Mesenchymal stem cell (in vitro differentiated cells and primary cell): ENCODE data around the gene SYNRG.
"Not testable (repeated sequence)": the region's sequence is repeated elsewhere in the genome, so short reads cannot be mapped to it uniquely, and the experiment has no call there.

Experiments
- DNase-seq: peaks from one replicate; pipeline ENCODE4 v3.0.0-alpha.2; 2013
- H2AFZ ChIP-seq: one replicate; pipeline ENCODE4 v1.6.1; 2013; ENCODE audit warnings: low read depth, mild to moderate bottlenecking, control low read depth, inconsistent platforms, low read length, moderate library complexity
- H2AK5ac ChIP-seq: 2 replicates; pipeline ENCODE4 v1.6.1; 2013; ENCODE audit warnings: low read length, moderate library complexity, mild to moderate bottlenecking, inconsistent platforms; ENCODE audit not compliant: severe bottlenecking
- H2BK120ac ChIP-seq: one replicate; pipeline ENCODE4 v1.6.1; 2013; ENCODE audit warnings: low read depth, mild to moderate bottlenecking, inconsistent platforms, low read length, moderate library complexity
- H2BK12ac ChIP-seq, 2 experiments: one replicate each; pipeline ENCODE4 v1.6.1; 2013; ENCODE audit warnings: inconsistent platforms in 2 of 2, low read length in 2 of 2, mild to moderate bottlenecking in 2 of 2, moderate library complexity in 2 of 2, control low read depth in 1 of 2
- H2BK15ac ChIP-seq: one replicate; pipeline ENCODE4 v1.6.1; 2013; ENCODE audit warnings: mild to moderate bottlenecking, low read depth, inconsistent platforms; ENCODE audit not compliant: poor library complexity, severe bottlenecking
- H2BK5ac ChIP-seq: 2 replicates; pipeline ENCODE4 v1.6.1; 2013; ENCODE audit warnings: low read depth, mild to moderate bottlenecking, low read length, control low read depth, inconsistent platforms; ENCODE audit not compliant: poor library complexity, severe bottlenecking
- H3K14ac ChIP-seq, 2 experiments: one replicate each; pipeline ENCODE4 v1.6.1; 2013; ENCODE audit warnings: inconsistent platforms in 2 of 2, low read length in 2 of 2, control low read depth in 1 of 2, mild to moderate bottlenecking in 1 of 2, moderate library complexity in 1 of 2
- H3K18ac ChIP-seq, 2 experiments: one replicate each; pipeline ENCODE4 v1.6.1; 2013; ENCODE audit warnings: inconsistent platforms in 2 of 2, low read length in 2 of 2, control low read depth in 1 of 2, low read depth in 1 of 2, mild to moderate bottlenecking in 1 of 2
- H3K23ac ChIP-seq, 2 experiments: one replicate each; pipeline ENCODE4 v1.6.1; 2013; ENCODE audit warnings: inconsistent platforms in 2 of 2, low read length in 2 of 2, mild to moderate bottlenecking in 2 of 2, moderate library complexity in 2 of 2, control low read depth in 1 of 2
- H3K27ac ChIP-seq: 2 replicates; pipeline ENCODE4 v1.5.1; 2013; ENCODE audit warnings: mild to moderate bottlenecking, moderate library complexity, low read length, control low read depth, inconsistent platforms; ENCODE audit not compliant: poor library complexity, severe bottlenecking
- H3K27me3 ChIP-seq, 2 experiments: 2 replicates each; pipeline versions ENCODE4 v1.6.1 to v1.7.0; 2013; ENCODE audit warnings: low read length in 2 of 2, mild to moderate bottlenecking in 2 of 2, moderate library complexity in 2 of 2, control low read depth in 1 of 2, inconsistent platforms in 1 of 2; ENCODE audit not compliant: control insufficient read depth in 1 of 2, insufficient read depth in 1 of 2
- H3K36me3 ChIP-seq, 2 experiments: 2 replicates each; pipeline versions ENCODE4 v1.6.1 to v1.7.0; 2013; ENCODE audit warnings: low read length in 2 of 2, control low read depth in 1 of 2, inconsistent platforms in 1 of 2, low read depth in 1 of 2, mild to moderate bottlenecking in 1 of 2; ENCODE audit not compliant: insufficient read depth in 2 of 2, control insufficient read depth in 1 of 2
- H3K4ac ChIP-seq, 2 experiments: one replicate each; pipeline ENCODE4 v1.6.1; 2013; ENCODE audit warnings: inconsistent platforms in 2 of 2, low read length in 2 of 2, mild to moderate bottlenecking in 2 of 2, moderate library complexity in 2 of 2, control low read depth in 1 of 2, low read depth in 1 of 2
- H3K4me1 ChIP-seq: 2 replicates; pipeline ENCODE4 v1.6.1; 2013; ENCODE audit warnings: low read depth, low read length, control low read depth; ENCODE audit not compliant: control insufficient read depth, insufficient read depth
- H3K4me2 ChIP-seq: 2 replicates; pipeline ENCODE4 v1.6.1; 2013; ENCODE audit warnings: low read length, mild to moderate bottlenecking, inconsistent platforms; ENCODE audit not compliant: poor library complexity, severe bottlenecking
- H3K4me3 ChIP-seq, 2 experiments: 2 replicates each; pipeline versions ENCODE4 v1.5.1 to v1.7.0; 2013; ENCODE audit warnings: low read length in 2 of 2, mild to moderate bottlenecking in 2 of 2, control low read depth in 1 of 2, low read depth in 1 of 2; ENCODE audit not compliant: insufficient read depth in 1 of 2
- H3K79me1 ChIP-seq: replicated peaks from 2 replicates; pipeline ENCODE4 v1.6.1; 2013; ENCODE audit warnings: mild to moderate bottlenecking, control low read depth, low read length, inconsistent platforms; ENCODE audit not compliant: poor library complexity, severe bottlenecking
- H3K9ac ChIP-seq: 2 replicates; pipeline ENCODE4 v1.7.0; 2013; ENCODE audit warnings: mild to moderate bottlenecking, low read length, moderate library complexity
- H3K9me3 ChIP-seq: 2 replicates; pipeline ENCODE4 v1.7.0; 2013; ENCODE audit warnings: mild to moderate bottlenecking, low read length; ENCODE audit not compliant: control insufficient read depth
- H4K8ac ChIP-seq: one replicate; pipeline ENCODE4 v1.6.1; 2013; ENCODE audit warnings: inconsistent platforms, mild to moderate bottlenecking, low read length, moderate library complexity
- H4K91ac ChIP-seq: one replicate; pipeline ENCODE4 v1.6.1; 2013; ENCODE audit warnings: mild to moderate bottlenecking, low read length, inconsistent platforms
- WGBS: methylation state at CpG from one replicate; pipeline ENCODE4 v1.1.7; 2013; ENCODE audit warnings: mixed read lengths; 5-methylcytosine and 5-hydroxymethylcytosine counted together

SYNRG gene

DNA sequence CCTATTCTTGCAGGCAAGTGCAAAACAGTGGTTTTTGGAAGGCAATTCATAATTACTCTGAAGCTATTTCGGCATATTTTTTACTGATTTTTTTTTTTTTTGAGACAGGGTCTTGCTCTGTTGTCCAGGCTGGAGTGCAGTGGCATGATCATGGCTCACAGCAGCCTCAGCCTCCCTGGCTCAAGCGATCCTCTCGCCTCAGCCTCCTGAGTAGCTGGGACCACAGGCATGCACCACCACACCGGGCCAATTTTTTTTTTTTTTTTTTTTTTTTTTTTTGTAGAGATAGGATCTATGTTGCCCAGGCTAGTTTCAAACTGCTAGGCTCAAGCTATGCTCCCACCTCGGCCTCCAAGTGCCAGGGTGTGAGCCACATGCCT is 813 bp upstream of the SYNRG start:
- not testable (repeated sequence) for H3K23ac ChIP-seq, H2BK15ac ChIP-seq, H2BK12ac ChIP-seq, H3K4me1 ChIP-seq, H2AK5ac ChIP-seq, H3K79me1 ChIP-seq, H3K4ac ChIP-seq, H3K9me3 ChIP-seq, H2BK120ac ChIP-seq, H4K91ac ChIP-seq, H3K14ac ChIP-seq, H4K8ac ChIP-seq, H2AFZ ChIP-seq, DNase-seq, H3K27me3 ChIP-seq
- Histone ChIP-seq H3K18ac (peak overlapping the region in 1 of 2 experiments; percentile 43), H3K4me2 (peak overlapping the region; percentile 38), H3K4me3 (peak overlapping the region in 1 of 2 experiments; percentile 71), H3K36me3 (peaks cover 0 to 26% of the 10 kb centered on the region in 2 experiments), H3K9ac (peak overlapping the region; percentile 96), H2BK5ac (peak overlapping the region; percentile 35), H3K27ac (peak overlapping the region; percentile 95)
- 100% methylated on average over 4 of the region's 5 CpGs for WGBS

DNA sequence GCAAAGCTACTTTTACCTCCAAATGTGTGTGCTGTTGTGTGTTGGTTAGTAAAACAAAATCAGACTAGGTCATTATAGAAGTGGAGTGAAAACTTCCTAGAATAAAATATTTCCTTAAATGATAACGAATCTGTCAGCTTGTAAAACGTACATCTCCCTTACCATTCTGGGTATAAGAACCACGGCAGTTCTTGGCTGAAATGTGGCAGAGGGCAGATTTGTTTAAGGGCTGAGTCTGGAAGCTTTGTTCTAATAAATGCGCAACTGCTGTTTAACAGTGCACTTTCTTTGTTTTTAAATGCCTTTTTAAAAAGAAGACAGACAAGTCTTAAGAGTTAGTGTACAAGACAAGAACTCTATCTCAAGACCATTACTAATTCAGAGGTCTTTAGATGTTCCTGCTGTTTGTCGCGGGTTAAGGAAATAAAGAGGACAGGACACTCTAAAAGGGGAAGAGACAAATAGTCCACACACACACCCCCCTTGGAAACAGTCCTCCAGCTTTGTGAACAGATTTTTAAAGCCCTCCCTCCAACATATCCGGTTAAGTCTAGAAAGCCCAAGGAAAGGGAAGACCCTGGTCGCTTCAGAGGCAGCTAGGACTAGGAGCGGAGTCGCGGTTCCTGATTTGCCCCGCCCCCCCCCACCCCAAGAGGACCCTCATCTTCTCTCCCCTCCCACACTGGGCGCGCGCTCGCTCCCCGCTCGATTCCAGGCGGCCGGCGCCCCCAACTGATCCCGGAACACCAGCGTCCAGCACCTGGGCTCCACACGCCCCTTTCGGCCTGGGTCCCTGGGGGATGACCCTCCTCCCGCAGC is 658 bp downstream of the SYNRG start:
- peak overlapping the region; percentile 81 for H3K4me2 ChIP-seq
- DNase-seq, result peak; percentile 59
- peak overlapping the region; percentile 96 for H3K9ac ChIP-seq
- H2BK120ac ChIP-seq, result peak overlapping the region; percentile 95
- peaks cover 3% of the 10 kb centered on the region for H3K79me1 ChIP-seq
- peak overlapping the region; percentile 72 to 86 for H3K4ac ChIP-seq
- no peak overlapping the region for H2AFZ ChIP-seq
- peaks cover 4% of the 10 kb centered on the region for H3K4me1 ChIP-seq
- 0% methylated on average over 17 of the region's 26 CpGs for WGBS
- H2BK5ac ChIP-seq, result peak overlapping the region; percentile 98
- peaks cover 4 to 26% of the 10 kb centered on the region in 2 experiments for H3K36me3 ChIP-seq
- no peak overlapping the region for H3K23ac ChIP-seq
- H3K27ac ChIP-seq, result peak overlapping the region; percentile 93
- peak overlapping the region; percentile 8 to 11 for H2BK12ac ChIP-seq
- peak overlapping the region; percentile 93 to 97 for H3K18ac ChIP-seq
- H4K91ac ChIP-seq, result peak overlapping the region; percentile 70
- H3K4me3 ChIP-seq, result peak overlapping the region; percentile 78 to 91
- peak overlapping the region; percentile 97 for H4K8ac ChIP-seq
- H2BK15ac ChIP-seq, result peak overlapping the region; percentile 96
- no peaks in the 10 kb centered on the region for H3K9me3 ChIP-seq
- H2AK5ac ChIP-seq, result peak overlapping the region; percentile 6
- H3K27me3 ChIP-seq, result no peaks in the 10 kb centered on the region
- H3K14ac ChIP-seq, result peak overlapping the region; percentile 23 to 82

DNA sequence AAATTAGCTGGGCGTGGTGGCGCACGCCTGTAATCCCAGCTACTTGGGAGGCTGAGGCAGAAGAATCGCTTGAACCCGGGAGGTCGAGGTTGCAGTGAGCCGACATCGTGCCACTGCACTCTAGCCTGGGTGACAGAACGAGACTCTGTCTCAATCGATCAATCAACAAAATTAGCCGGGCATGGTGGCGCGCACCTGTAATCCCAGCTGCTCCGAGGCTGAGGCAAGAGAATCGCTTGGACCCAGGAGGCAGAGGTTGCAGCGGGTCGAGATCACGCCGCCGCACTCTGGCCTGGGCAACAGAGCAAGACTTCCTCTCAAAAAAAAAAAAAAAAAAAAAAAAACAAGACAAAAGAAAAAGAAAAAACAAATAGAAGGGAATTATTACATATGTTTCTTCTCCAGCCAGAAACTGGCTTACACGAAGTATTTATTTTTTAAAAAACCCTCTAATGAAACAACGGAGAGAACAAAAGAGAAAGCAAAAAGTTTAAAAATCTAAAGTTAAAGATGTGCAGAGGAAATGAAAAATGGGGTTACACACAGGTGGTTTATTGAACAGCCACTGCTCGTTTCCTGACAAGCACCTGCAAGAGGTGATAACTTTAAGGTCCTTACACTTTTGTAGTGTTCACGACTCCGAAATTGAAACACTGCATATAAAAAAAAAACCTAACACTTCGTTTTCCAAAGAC is 1.4 kb downstream of the SYNRG start:
- H2BK15ac ChIP-seq, result no peak overlapping the region
- no peak overlapping the region for H2BK5ac ChIP-seq
- peak overlapping the region in 1 of 2 experiments; percentile 91 for H3K4me3 ChIP-seq
- 92% methylated on average over 17 of the region's 26 CpGs for WGBS
- H2BK12ac ChIP-seq, result no peak overlapping the region
- H3K4ac ChIP-seq, result no peak overlapping the region
- H3K27ac ChIP-seq, result peak overlapping the region; percentile 93
- peaks cover 4 to 22% of the 10 kb centered on the region in 2 experiments for H3K36me3 ChIP-seq
- no peak overlapping the region for H3K18ac ChIP-seq
- H3K9me3 ChIP-seq, result peaks cover 2% of the 10 kb centered on the region
- peaks cover 5% of the 10 kb centered on the region for H3K79me1 ChIP-seq
- H3K9ac ChIP-seq, result peak overlapping the region; percentile 96
- no peaks in the 10 kb centered on the region for H3K27me3 ChIP-seq
- no peak for DNase-seq
- H2AK5ac ChIP-seq, result no peak overlapping the region
- peak overlapping the region; percentile 81 for H3K4me2 ChIP-seq
- H4K91ac ChIP-seq, result no peak overlapping the region
- peaks cover 4% of the 10 kb centered on the region for H3K4me1 ChIP-seq
- no peak overlapping the region for H3K23ac ChIP-seq
- no peak overlapping the region for H2BK120ac ChIP-seq
- H2AFZ ChIP-seq, result no peak overlapping the region
- no peak overlapping the region for H3K14ac ChIP-seq
- no peak overlapping the region for H4K8ac ChIP-seq

DNA sequence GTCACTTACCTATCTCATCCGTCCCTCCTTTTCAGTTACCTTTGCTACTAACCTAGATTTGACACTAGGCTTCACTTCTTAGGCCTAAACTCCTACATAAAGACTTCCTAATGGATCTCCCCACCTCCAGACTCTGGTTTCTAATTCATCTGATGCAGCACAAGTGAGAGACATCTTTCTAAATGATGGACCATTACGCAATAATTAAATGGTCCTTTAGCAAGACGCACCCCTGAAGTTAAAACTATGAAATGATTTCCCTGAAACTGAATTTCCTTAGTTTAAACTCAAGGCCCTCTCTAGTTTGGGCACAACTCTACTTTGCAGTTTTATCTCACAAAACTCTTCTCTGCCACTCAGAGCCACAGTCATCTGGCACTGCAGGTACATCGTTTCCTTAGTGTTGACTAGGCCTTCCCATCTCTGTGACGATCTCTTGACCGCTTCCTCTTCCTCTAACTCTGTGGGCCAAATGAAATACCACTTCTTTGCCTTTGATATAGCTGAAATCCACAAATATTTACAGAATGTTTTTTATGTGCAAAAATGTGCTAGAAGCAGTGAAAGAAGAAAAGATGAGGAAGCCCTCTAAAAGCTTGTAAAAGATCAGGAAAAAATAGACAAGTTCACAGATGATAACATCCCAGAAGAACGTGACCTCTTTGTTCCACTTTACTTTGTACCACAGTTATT is 3.3 kb downstream of the SYNRG start:
- H3K18ac ChIP-seq, result no peak overlapping the region
- H2BK15ac ChIP-seq, result no peak overlapping the region
- peaks cover 4% of the 10 kb centered on the region for H3K79me1 ChIP-seq
- H3K9me3 ChIP-seq, result peaks cover 2% of the 10 kb centered on the region
- H3K27me3 ChIP-seq, result no peaks in the 10 kb centered on the region
- no peak overlapping the region for H2AFZ ChIP-seq
- H3K27ac ChIP-seq, result no peak overlapping the region
- H3K23ac ChIP-seq, result no peak overlapping the region
- no peak overlapping the region for H3K4me2 ChIP-seq
- H2BK5ac ChIP-seq, result no peak overlapping the region
- H4K8ac ChIP-seq, result no peak overlapping the region
- no peak overlapping the region for H3K4ac ChIP-seq
- H3K36me3 ChIP-seq, result peaks cover 7 to 15% of the 10 kb centered on the region in 2 experiments
- H2AK5ac ChIP-seq, result no peak overlapping the region
- H3K4me1 ChIP-seq, result peaks cover 4% of the 10 kb centered on the region
- H3K9ac ChIP-seq, result no peak overlapping the region
- H4K91ac ChIP-seq, result no peak overlapping the region
- WGBS, result 98% methylated on average over 4 of the region's 7 CpGs
- DNase-seq, result no peak
- no peak overlapping the region for H3K14ac ChIP-seq
- H2BK12ac ChIP-seq, result no peak overlapping the region
- no peak overlapping the region for H2BK120ac ChIP-seq
- no peak overlapping the region for H3K4me3 ChIP-seq
